Caco-2 (cell line): ENCODE results near the gene IL1RAPL2. TPM values are rescaled to one million over a fixed set of nuclear protein-coding genes. Genes with fewer than 3 reads are reported as not detected.

Experiments
- BruUV-seq: library from RNA; stranded (reverse); fragments of 400-500 nt; replicated peaks from 2 replicates; lab custom pipeline; 2021; lab: Mats Ljungman, UMichigan
- CTCF ChIA-PET: fragments of 300-600 bp; sonication (Branson Sonifier 250); formaldehyde crosslinking; loops from one replicate; lab custom pipeline; 2022; ENCODE audit warnings: antibody characterized with exemption; lab: Charles Lee
- POLR2A ChIA-PET: fragments of 300-600 bp; sonication (Branson Sonifier 250); formaldehyde crosslinking; loops from one replicate; lab custom pipeline; 2022; ENCODE audit warnings: antibody characterized with exemption; lab: Charles Lee
- DNase-seq, 2 experiments: peaks; one replicate each; pipeline versions ENCODE4 v3.0.0 to v3.0.0-alpha.2; 2020 to 2022
- H3K27me3 ChIP-seq: replicated peaks from 2 replicates; pipeline ENCODE4 v1.6.0; 2011; ENCODE audit warnings: low read length; ENCODE audit not compliant: control insufficient read depth, insufficient read depth
- H3K36me3 ChIP-seq: 2 replicates; pipeline ENCODE4 v1.5.1; 2011; ENCODE audit warnings: low read length; ENCODE audit not compliant: control insufficient read depth, insufficient read depth
- H3K4me1 ChIP-seq: fragments of 250-450 bp; sonication (Bioruptor Pico); 2 replicates; pipeline ENCODE4 v1.5.1; 2020; ENCODE audit warnings: mild to moderate bottlenecking
- H3K4me3 ChIP-seq: 2 replicates; pipeline ENCODE4 v1.5.1; 2011; ENCODE audit warnings: low read depth, mild to moderate bottlenecking, control low read depth, low read length
- H3K9me3 ChIP-seq: fragments of 250-450 bp; sonication (Bioruptor Pico); 2 replicates; pipeline ENCODE4 v1.5.1; 2020; ENCODE audit warnings: mild to moderate bottlenecking, moderate library complexity
- H3K27ac Mint-ChIP-seq: one replicate; pipeline ENCODE4 v1.8.0; 2022; ENCODE audit warnings: mixed read lengths; ENCODE audit not compliant: unreplicated experiment
- H3K27me3 Mint-ChIP-seq: one replicate; pipeline ENCODE4 v1.8.0; 2022; ENCODE audit warnings: mixed read lengths; ENCODE audit not compliant: insufficient read depth, unreplicated experiment
- H3K36me3 Mint-ChIP-seq: one replicate; pipeline ENCODE4 v1.8.0; 2022; ENCODE audit warnings: mild to moderate bottlenecking, mixed read lengths; ENCODE audit not compliant: insufficient read depth, unreplicated experiment
- H3K4me1 Mint-ChIP-seq: one replicate; pipeline ENCODE4 v1.8.0; 2022; ENCODE audit warnings: low read depth, mixed read lengths; ENCODE audit not compliant: unreplicated experiment
- H3K4me3 Mint-ChIP-seq: one replicate; pipeline ENCODE4 v1.8.0; 2022; ENCODE audit warnings: mild to moderate bottlenecking, moderate library complexity, mixed read lengths; ENCODE audit not compliant: unreplicated experiment
- H3K9me3 Mint-ChIP-seq: one replicate; pipeline ENCODE4 v1.8.0; 2022; ENCODE audit warnings: mixed read lengths; ENCODE audit not compliant: unreplicated experiment
- intact Hi-C: fragments of 100-400 bp; cut with micrococcal nuclease; formaldehyde crosslinking; loops from one replicate; pipeline ENCODE4 v1.10.0; 2022; ENCODE audit not compliant: unreplicated experiment
- total RNA-seq: library from RNA; stranded (reverse); gene quantifications from 2 replicates; pipeline ENCODE4 v1.2.3, GENCODE V29; 2022
- TF ChIP-seq, protein P1 (sequence below), 2 experiments: fragments of 200-600 bp in 1 of 2; IDR thresholded peaks; 1 replicate in 1 of 2; 2 replicates in 1 of 2; pipeline versions ENCODE4 v1.5.1 to v1.8.0; 2011 to 2022; ENCODE audit warnings: antibody characterized with exemption in 1 of 2, control low read depth in 1 of 2, inconsistent platforms in 1 of 2, low read depth in 1 of 2, low read length in 1 of 2, mild to moderate bottlenecking in 1 of 2, moderate library complexity in 1 of 2; ENCODE audit not compliant: insufficient read depth in 1 of 2, severe bottlenecking in 1 of 2, unreplicated experiment in 1 of 2

IL1RAPL2 gene
- total RNA-seq, 1 experiment from 2014 or later: not detected

DNA sequence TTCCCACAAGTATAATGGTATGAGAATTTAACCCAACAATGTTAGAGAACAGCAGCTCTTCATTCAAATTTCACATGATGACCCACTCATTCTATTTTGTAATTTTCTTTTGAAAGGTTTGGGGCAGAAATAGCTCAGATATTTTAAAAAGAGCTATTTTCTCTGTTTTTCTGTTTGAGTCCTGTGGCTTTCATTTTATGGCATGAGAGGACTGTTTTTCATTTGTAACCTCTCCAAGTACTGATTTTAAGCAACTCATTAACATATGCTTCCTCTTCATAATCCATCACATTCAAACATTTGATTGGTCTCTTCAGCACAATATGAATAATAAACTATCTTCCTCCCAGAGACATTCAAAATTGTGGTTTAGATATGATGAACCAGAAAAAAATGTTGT is 783.5 kb downstream of the IL1RAPL2 start:
- H3K36me3 Mint-ChIP-seq: no peaks in the 10 kb centered on the region
- POLR2A ChIA-PET: no interaction called here
- intact Hi-C loops: no loop called here
- H3K4me3 Mint-ChIP-seq: no peak overlapping the region
- no peaks in the 10 kb centered on the region for H3K4me1 Mint-ChIP-seq
- H3K36me3 ChIP-seq: no peaks in the 10 kb centered on the region
- no peaks in the 10 kb centered on the region for H3K9me3 ChIP-seq
- no peaks in the 10 kb centered on the region for H3K4me1 ChIP-seq
- CTCF ChIA-PET: no interaction called here
- DNase-seq: no peak
- H3K4me3 ChIP-seq: no peak overlapping the region
- no peak overlapping the region for H3K27ac Mint-ChIP-seq
- BruUV-seq: no TSS peak
- no peaks in the 10 kb centered on the region for H3K9me3 Mint-ChIP-seq
- TF ChIP-seq, protein P1, sequence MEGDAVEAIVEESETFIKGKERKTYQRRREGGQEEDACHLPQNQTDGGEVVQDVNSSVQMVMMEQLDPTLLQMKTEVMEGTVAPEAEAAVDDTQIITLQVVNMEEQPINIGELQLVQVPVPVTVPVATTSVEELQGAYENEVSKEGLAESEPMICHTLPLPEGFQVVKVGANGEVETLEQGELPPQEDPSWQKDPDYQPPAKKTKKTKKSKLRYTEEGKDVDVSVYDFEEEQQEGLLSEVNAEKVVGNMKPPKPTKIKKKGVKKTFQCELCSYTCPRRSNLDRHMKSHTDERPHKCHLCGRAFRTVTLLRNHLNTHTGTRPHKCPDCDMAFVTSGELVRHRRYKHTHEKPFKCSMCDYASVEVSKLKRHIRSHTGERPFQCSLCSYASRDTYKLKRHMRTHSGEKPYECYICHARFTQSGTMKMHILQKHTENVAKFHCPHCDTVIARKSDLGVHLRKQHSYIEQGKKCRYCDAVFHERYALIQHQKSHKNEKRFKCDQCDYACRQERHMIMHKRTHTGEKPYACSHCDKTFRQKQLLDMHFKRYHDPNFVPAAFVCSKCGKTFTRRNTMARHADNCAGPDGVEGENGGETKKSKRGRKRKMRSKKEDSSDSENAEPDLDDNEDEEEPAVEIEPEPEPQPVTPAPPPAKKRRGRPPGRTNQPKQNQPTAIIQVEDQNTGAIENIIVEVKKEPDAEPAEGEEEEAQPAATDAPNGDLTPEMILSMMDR (IDR thresholded peaks at IDR 0.05; ENCODE audit: insufficient read depth in 1 of 2, low read depth in 1 of 2, low read length in 1 of 2, severe bottlenecking in 1 of 2, unreplicated experiment in 1 of 2): no peak
- no peaks in the 10 kb centered on the region for H3K27me3 ChIP-seq
- no peaks in the 10 kb centered on the region for H3K27me3 Mint-ChIP-seq

DNA sequence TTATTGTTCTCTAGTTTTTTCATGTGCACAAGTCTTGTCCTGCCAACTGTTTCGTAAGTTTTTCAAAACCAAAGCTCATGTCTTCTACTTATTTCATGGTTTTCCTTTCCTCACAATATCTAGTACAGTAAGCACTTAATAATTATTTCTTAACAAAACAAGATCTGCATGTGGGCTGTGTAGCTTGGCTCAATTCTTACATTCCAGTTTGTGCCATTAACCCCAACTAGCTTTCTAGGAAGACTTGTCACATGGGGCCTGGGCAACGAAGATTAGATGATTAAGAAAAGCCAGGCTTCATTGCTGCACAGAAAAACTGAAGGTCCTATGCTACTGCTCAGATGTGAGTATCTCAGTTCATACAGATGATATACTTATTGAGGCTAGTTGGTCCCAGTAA is 809.8 kb downstream of the IL1RAPL2 start:
- Mint-ChIP-seq H3K27me3 (no peaks in the 10 kb centered on the region), H3K4me1 (no peaks in the 10 kb centered on the region), H3K9me3 (no peaks in the 10 kb centered on the region), H3K27ac (no peak overlapping the region), H3K36me3 (no peaks in the 10 kb centered on the region), H3K4me3 (no peak overlapping the region)
- H3K4me1 ChIP-seq: no peaks in the 10 kb centered on the region
- DNase-seq: no peak
- TF ChIP-seq, protein P1 (IDR thresholded peaks at IDR 0.05; ENCODE audit: insufficient read depth in 1 of 2, low read depth in 1 of 2, low read length in 1 of 2, severe bottlenecking in 1 of 2, unreplicated experiment in 1 of 2): no peak
- H3K4me3 ChIP-seq: no peak overlapping the region
- H3K9me3 ChIP-seq: no peaks in the 10 kb centered on the region
- BruUV-seq: no TSS peak
- ChIA-PET POLR2A (no interaction called here), CTCF (no interaction called here)
- no peaks in the 10 kb centered on the region for H3K27me3 ChIP-seq
- no peaks in the 10 kb centered on the region for H3K36me3 ChIP-seq
- intact Hi-C loops: no loop called here

DNA sequence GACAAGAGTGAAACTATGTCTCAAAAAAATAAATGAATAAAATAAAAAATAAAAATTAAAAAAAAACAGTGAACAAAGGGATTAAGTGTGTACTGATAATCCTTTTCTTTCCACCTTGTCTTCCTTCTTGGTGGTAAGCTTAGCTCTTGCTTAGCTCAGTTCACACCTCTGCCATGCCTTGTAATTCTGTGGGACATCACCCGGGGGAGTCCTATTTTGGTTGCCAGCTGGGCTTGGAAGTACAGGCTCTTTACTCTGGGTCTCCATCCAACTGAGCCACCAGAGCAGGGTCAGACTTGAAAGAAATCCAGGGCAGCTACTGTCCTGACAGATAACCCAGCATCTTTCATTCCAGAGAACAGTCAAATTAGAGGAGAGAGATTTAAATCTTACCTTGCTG is 858.7 kb downstream of the IL1RAPL2 start:
- H3K4me1 ChIP-seq: no peaks in the 10 kb centered on the region
- H3K27me3 ChIP-seq: no peaks in the 10 kb centered on the region
- Mint-ChIP-seq H3K4me1 (no peaks in the 10 kb centered on the region), H3K36me3 (no peaks in the 10 kb centered on the region), H3K9me3 (no peaks in the 10 kb centered on the region), H3K27me3 (no peaks in the 10 kb centered on the region), H3K27ac (no peak overlapping the region), H3K4me3 (no peak overlapping the region)
- no peaks in the 10 kb centered on the region for H3K9me3 ChIP-seq
- ChIA-PET CTCF (no interaction called here), POLR2A (no interaction called here)
- H3K36me3 ChIP-seq: no peaks in the 10 kb centered on the region
- no TSS peak for BruUV-seq
- no peak overlapping the region for H3K4me3 ChIP-seq
- no peak for DNase-seq
- TF ChIP-seq, protein P1 (IDR thresholded peaks at IDR 0.05; ENCODE audit: insufficient read depth in 1 of 2, low read depth in 1 of 2, low read length in 1 of 2, severe bottlenecking in 1 of 2, unreplicated experiment in 1 of 2): no peak
- intact Hi-C loops: no loop called here
